ENCODE measurements around the gene KIRREL3.

The KIRREL3 gene

DNA sequence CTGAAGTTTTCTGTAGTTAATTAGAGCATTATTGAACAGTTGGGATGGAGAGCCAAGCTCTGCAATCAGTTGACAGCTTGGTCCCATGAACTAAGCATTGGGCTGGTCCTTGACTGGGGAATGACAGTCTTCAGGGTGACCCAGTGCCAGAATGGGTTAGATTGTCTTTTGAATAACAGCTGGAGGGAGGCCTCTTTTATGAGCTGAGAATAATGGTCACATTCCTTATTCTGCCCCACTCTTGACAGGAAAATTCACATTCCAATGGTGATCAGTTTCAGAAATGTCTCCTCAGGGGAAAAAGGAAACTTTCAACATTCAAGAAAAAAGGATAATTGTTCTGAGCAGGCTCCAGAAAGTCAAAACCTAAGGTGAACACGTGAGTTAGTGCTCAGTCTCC is 113.9 kb downstream of the KIRREL3 start:
- no peak overlapping the region for H3K27ac ChIP-seq (ENCODE audit: low read length)
- H3K4me2 ChIP-seq (ENCODE audit: low read length), result no peak overlapping the region
- no peaks in the 10 kb centered on the region for H4K20me1 ChIP-seq (ENCODE audit: insufficient read depth, low read length)
- H3K79me2 ChIP-seq (ENCODE audit: low read length), result no peaks in the 10 kb centered on the region
- no peak overlapping the region for H2AFZ ChIP-seq (ENCODE audit: low read depth, low read length)
- H3K4me3 ChIP-seq (ENCODE audit: low read length), result no peak overlapping the region
- H3K4me1 ChIP-seq (ENCODE audit: low read length), result no peaks in the 10 kb centered on the region
- no peaks in the 10 kb centered on the region for H3K36me3 ChIP-seq (replicated peaks; ENCODE audit: low read depth, low read length)
- no peak for TF ChIP-seq EZH2phosphoT487 (IDR thresholded peaks at IDR 0.05; ENCODE audit: low read depth)
- TF ChIP-seq, protein P1, sequence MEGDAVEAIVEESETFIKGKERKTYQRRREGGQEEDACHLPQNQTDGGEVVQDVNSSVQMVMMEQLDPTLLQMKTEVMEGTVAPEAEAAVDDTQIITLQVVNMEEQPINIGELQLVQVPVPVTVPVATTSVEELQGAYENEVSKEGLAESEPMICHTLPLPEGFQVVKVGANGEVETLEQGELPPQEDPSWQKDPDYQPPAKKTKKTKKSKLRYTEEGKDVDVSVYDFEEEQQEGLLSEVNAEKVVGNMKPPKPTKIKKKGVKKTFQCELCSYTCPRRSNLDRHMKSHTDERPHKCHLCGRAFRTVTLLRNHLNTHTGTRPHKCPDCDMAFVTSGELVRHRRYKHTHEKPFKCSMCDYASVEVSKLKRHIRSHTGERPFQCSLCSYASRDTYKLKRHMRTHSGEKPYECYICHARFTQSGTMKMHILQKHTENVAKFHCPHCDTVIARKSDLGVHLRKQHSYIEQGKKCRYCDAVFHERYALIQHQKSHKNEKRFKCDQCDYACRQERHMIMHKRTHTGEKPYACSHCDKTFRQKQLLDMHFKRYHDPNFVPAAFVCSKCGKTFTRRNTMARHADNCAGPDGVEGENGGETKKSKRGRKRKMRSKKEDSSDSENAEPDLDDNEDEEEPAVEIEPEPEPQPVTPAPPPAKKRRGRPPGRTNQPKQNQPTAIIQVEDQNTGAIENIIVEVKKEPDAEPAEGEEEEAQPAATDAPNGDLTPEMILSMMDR (IDR thresholded peaks at IDR 0.05; ENCODE audit: low read depth, low read length), result no peak
- no peaks in the 10 kb centered on the region for H3K9me3 ChIP-seq (ENCODE audit: insufficient read depth, low read length)
- H3K9ac ChIP-seq (ENCODE audit: low read length), result no peak overlapping the region
- H3K27me3 ChIP-seq (ENCODE audit: low read depth, low read length), result 0 out of 2 replicates have a peak, but pooled peaks cover 9% of the 10 kb centered on the region

DNA sequence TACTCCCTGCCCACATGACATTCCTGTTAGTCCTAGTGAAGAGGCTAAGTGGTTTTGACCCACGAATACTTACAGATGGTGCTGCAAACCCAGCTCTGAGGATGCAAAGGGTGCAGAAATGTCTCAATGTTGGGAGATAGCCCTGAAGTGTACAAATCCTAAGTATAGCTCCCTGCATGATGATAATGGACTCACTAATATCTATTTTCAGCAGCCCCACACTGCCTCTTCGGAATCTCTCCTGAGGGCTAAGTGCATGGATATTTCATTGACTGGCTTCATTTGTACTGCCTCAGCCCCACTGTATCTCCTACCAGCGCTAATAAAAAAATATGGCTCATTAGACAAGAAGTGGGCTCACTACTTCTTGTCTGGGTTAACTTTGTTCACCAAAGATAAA is 114.5 kb downstream of the KIRREL3 start:
- H4K20me1 ChIP-seq (ENCODE audit: insufficient read depth, low read length), result no peaks in the 10 kb centered on the region
- H3K4me1 ChIP-seq (ENCODE audit: low read length), result no peaks in the 10 kb centered on the region
- no peak overlapping the region for H3K9ac ChIP-seq (ENCODE audit: low read length)
- no peak overlapping the region for H2AFZ ChIP-seq (ENCODE audit: low read depth, low read length)
- no peak overlapping the region for H3K4me3 ChIP-seq (ENCODE audit: low read length)
- no peaks in the 10 kb centered on the region for H3K36me3 ChIP-seq (replicated peaks; ENCODE audit: low read depth, low read length)
- H3K79me2 ChIP-seq (ENCODE audit: low read length), result no peaks in the 10 kb centered on the region
- H3K27me3 ChIP-seq (ENCODE audit: low read depth, low read length), result 0 out of 2 replicates have a peak, but pooled peaks cover 9% of the 10 kb centered on the region
- TF ChIP-seq, protein P1 (IDR thresholded peaks at IDR 0.05; ENCODE audit: low read depth, low read length), result no peak
- TF ChIP-seq EZH2phosphoT487 (IDR thresholded peaks at IDR 0.05; ENCODE audit: low read depth), result no peak
- no peak overlapping the region for H3K4me2 ChIP-seq (ENCODE audit: low read length)
- H3K9me3 ChIP-seq (ENCODE audit: insufficient read depth, low read length), result no peaks in the 10 kb centered on the region
- no peak overlapping the region for H3K27ac ChIP-seq (ENCODE audit: low read length)

DNA sequence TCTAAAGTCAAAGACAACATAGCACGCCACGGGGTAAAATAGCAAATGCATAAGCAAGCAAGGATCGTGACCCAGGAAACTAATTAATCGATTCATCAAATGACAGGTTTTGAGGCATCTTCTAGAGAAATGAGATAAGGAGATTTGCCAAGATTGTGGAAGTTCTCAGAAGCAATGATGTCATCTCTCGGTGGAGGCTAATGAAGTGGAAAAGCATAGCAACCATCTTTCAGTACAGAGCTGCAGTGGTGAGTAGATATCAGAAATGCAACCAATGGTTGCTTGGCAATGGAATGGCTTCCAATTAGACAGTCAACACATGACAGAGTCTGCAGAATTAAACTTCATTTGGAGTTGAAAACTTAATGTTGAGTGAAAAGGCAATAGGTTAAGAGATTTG is 116.0 kb downstream of the KIRREL3 start:
- Histone ChIP-seq H3K4me2 (ENCODE audit: low read length) (no peak overlapping the region), H3K36me3 (replicated peaks; ENCODE audit: low read depth, low read length) (no peaks in the 10 kb centered on the region), H3K27me3 (ENCODE audit: low read depth, low read length) (0 out of 2 replicates have a peak, but pooled peaks cover 9% of the 10 kb centered on the region), H3K27ac (ENCODE audit: low read length) (no peak overlapping the region), H3K4me3 (ENCODE audit: low read length) (no peak overlapping the region), H3K9me3 (ENCODE audit: insufficient read depth, low read length) (no peaks in the 10 kb centered on the region), H3K79me2 (ENCODE audit: low read length) (no peaks in the 10 kb centered on the region), H4K20me1 (ENCODE audit: insufficient read depth, low read length) (no peaks in the 10 kb centered on the region), H3K4me1 (ENCODE audit: low read length) (no peaks in the 10 kb centered on the region), H3K9ac (ENCODE audit: low read length) (no peak overlapping the region), H2AFZ (ENCODE audit: low read depth, low read length) (no peak overlapping the region)
- TF ChIP-seq, protein P1 (IDR thresholded peaks at IDR 0.05; ENCODE audit: low read depth, low read length), result no peak
- no peak for TF ChIP-seq EZH2phosphoT487 (IDR thresholded peaks at IDR 0.05; ENCODE audit: low read depth)

DNA sequence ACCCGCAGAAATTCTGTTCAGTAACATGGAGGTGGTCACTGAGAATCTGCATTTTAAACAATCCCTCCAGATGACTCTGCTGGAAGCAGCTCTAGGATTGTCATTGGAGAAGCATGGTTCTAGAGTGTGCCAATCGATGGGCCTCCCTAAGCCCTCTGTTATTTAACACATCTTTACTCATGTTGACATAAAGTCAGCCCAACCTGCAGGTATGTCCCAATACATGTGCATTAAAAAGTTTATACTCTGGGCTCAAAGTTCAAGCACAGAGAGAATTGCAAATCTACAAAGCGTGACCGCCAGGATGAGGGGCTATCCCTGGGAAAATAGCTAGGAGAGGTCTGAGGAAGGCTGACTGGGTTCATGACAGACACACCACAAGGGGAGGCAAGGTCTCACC is 116.4 kb downstream of the KIRREL3 start:
- H3K4me3 ChIP-seq (ENCODE audit: low read length), result no peak overlapping the region
- H3K27ac ChIP-seq (ENCODE audit: low read length), result no peak overlapping the region
- no peak overlapping the region for H2AFZ ChIP-seq (ENCODE audit: low read depth, low read length)
- H4K20me1 ChIP-seq (ENCODE audit: insufficient read depth, low read length), result no peaks in the 10 kb centered on the region
- TF ChIP-seq, protein P1 (IDR thresholded peaks at IDR 0.05; ENCODE audit: low read depth, low read length), result no peak
- no peak for TF ChIP-seq EZH2phosphoT487 (IDR thresholded peaks at IDR 0.05; ENCODE audit: low read depth)
- H3K27me3 ChIP-seq (ENCODE audit: low read depth, low read length), result peaks cover 12% of the 10 kb centered on the region
- no peaks in the 10 kb centered on the region for H3K36me3 ChIP-seq (replicated peaks; ENCODE audit: low read depth, low read length)
- H3K9me3 ChIP-seq (ENCODE audit: insufficient read depth, low read length), result no peaks in the 10 kb centered on the region
- no peaks in the 10 kb centered on the region for H3K79me2 ChIP-seq (ENCODE audit: low read length)
- H3K9ac ChIP-seq (ENCODE audit: low read length), result no peak overlapping the region
- no peaks in the 10 kb centered on the region for H3K4me1 ChIP-seq (ENCODE audit: low read length)
- no peak overlapping the region for H3K4me2 ChIP-seq (ENCODE audit: low read length)
